Activated CD8-positive, alpha-beta memory T cell treated with anti-CD3 and anti-CD28 coated beads for 36 hours (primary cell): ENCODE measurements around the gene KCNE4. TPM values are rescaled to one million over a fixed set of nuclear protein-coding genes. Genes with fewer than 3 reads are reported as not detected.

Source experiments
- CTCF ChIA-PET: fragments of 350-600 bp; sonication (Branson Sonifier 250); formaldehyde crosslinking; loops from one replicate; lab custom pipeline; 2021; ENCODE audit warnings: antibody characterized with exemption; lab: Charles Lee
- POLR2A ChIA-PET: fragments of 350-600 bp; sonication (Branson Sonifier 250); formaldehyde crosslinking; loops from one replicate; lab custom pipeline; 2021; ENCODE audit warnings: antibody characterized with exemption; lab: Charles Lee
- total RNA-seq, 2 experiments: library from RNA; stranded (reverse); gene quantifications; one replicate each; pipeline ENCODE4 v1.2.3, GENCODE V29; 2021

The KCNE4 gene
- total RNA-seq, 2 experiments from 2014 or later: not detected

DNA sequence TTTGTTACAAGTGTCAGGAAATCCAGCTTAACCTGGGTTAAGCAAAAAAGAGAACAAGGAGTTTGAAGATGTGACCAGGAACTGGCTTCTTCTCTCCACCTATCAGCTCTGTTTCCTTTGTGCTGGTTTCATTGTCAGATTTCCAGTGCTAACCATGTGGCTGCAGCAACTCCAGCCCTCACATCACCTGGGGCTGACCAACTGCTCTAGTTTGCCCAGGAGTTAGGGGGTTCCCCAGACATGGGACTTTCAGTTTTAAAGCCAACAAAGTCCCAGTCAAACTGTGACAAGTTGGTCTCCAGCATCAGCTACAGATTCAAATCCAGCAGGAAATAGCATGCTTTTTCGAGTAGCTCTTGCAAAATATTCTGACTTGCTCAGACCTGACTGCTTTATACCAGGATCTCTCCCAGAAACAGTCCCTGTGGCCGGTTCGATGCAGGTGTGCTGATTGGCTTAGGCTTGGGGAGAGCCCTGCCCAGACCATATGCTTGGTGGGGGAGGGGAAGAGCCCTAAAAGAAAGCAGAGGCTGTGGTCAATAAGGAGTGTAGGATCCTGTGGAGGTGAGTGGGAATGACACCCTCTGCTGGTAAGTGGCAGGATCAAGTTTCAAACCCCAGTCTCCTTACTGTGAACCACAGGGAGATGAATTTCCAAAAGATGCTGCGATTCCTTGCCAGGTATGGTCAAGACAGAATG, 49.5 kb downstream of the KCNE4 start:
- CTCF ChIA-PET: no interaction called here
- POLR2A ChIA-PET: no interaction called here

DNA sequence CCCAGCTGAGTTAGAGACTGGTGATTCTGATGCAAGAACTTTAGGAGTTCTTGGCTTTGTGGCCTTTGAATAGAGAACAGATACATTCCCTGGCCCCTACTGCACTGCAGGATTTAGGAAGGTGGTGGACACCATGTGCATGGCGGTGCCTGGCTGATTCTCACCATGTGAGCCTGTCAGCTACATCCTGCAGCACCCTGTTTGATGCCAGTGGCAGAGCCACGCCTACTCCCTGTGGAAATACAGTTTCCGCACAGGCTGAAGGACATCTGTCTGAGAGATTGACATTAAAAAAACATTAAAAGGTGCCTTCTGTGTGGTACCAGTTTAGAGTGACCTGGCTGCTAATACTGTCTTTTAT, 50.0 kb downstream of the KCNE4 start:
- ChIA-PET CTCF (no interaction called here), POLR2A (no interaction called here)

DNA sequence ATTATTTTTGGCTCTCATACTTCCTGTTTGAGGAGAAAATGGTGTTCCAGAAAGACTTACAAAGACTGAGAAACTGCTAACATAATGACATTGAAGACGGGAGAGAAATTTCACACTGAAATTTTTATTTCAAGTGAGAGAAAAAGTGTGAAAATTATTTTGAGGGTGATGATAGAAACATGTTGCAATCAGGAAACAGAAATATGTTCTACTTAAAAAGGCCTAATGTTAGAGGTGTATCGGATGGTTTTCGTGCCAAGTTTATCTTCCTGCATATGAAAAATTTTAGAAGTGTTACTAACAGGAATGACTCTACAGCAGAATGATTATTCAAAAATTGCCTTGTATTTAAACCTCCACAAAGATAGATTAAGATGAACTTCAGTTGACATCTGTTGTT, 50.5 kb downstream of the KCNE4 start:
- CTCF ChIA-PET: no interaction called here
- POLR2A ChIA-PET: no interaction called here

DNA sequence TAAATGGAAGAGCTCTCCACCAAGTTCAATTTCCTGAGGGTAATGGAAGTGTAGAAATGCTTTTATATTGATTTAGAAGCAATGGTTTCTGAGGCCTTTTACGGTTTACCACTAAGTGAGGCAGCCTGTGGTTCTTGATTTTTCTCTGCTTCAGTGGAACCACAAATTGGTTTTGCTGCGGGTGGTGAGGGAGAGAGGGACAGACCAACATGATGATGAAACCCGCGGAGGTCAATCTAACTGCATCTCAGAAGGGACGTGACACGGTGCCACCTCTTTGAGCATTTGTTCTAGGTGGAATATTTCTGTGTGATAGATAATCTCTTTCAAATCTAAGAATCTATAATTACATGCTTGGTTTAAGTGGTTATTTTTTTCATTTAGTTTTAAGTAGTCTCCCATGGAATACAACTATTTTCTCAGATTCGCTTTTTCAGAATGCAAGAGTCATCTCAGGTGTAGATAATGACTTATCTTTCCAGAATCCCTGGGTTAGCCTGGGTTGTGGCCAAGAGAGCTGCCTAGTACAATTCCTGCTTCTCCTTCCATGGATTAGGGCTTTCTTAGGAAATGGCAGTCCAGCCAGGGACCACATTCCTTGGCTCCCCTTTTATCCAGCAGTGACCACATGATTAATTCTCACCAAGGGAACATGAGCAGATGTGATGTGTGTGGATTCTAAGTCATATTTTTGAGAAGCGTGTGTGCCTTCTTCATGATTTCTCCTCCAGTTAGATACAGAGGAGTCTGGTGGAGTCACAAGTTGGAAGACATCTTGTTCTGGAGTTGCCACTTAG, 52.5 kb downstream of the KCNE4 start:
- ChIA-PET POLR2A (no interaction called here), CTCF (no interaction called here)

Other genes with a start within 250 kb of the KCNE4 start
- 10 to 100 TPM; 46.2 to 53.4 TPM for gene ACSL3, start 191.2 kb upstream of the KCNE4 start, total RNA-seq